Neural progenitor cell (in vitro differentiated cells): ENCODE measurements around the gene FBXL19. TPM values are rescaled to one million over a fixed set of nuclear protein-coding genes. Genes with fewer than 3 reads are reported as not detected.
"Not testable (repeated sequence)": the region's sequence is repeated elsewhere in the genome, so short reads cannot be mapped to it uniquely, and the experiment has no call there.

Experiments used
- DNase-seq: peaks from one replicate; pipeline ENCODE4 v3.0.0-alpha.2; 2016; ENCODE audit warnings: low spot score
- H2AFZ ChIP-seq: fragments of 200-600 bp; sonication (generic); replicated peaks from 2 replicates; pipeline ENCODE4 v1.6.1; 2016; ENCODE audit warnings: antibody characterized with exemption
- H3F3A ChIP-seq: fragments of 200-600 bp; sonication (generic); 2 replicates; pipeline ENCODE4 v1.6.1; 2016; ENCODE audit warnings: antibody characterized with exemption, low read depth
- H3K27ac ChIP-seq: fragments of 200-600 bp; sonication (generic); 2 replicates; pipeline ENCODE4 v1.5.1; 2016; ENCODE audit warnings: mild to moderate bottlenecking
- H3K27me3 ChIP-seq: fragments of 200-600 bp; sonication (generic); 2 replicates; pipeline ENCODE4 v1.6.1; 2016; ENCODE audit warnings: mild to moderate bottlenecking, moderate library complexity
- H3K36me3 ChIP-seq: fragments of 200-600 bp; sonication (generic); 2 replicates; pipeline ENCODE4 v1.5.1; 2016
- H3K4me1 ChIP-seq: fragments of 200-600 bp; sonication (generic); 2 replicates; pipeline ENCODE4 v1.6.1; 2016; ENCODE audit warnings: mixed run types
- H3K4me2 ChIP-seq: fragments of 200-600 bp; sonication (generic); 2 replicates; pipeline ENCODE4 v1.6.1; 2016
- H3K4me3 ChIP-seq: fragments of 200-600 bp; sonication (generic); 2 replicates; pipeline ENCODE4 v1.5.1; 2016
- H3K79me2 ChIP-seq: fragments of 200-600 bp; sonication (generic); 2 replicates; pipeline ENCODE4 v1.6.1; 2016; ENCODE audit warnings: low read depth
- H3K9ac ChIP-seq: fragments of 200-600 bp; sonication (generic); 2 replicates; pipeline ENCODE4 v1.6.1; 2016
- H3K9me3 ChIP-seq: fragments of 200-600 bp; sonication (generic); 2 replicates; pipeline ENCODE4 v1.5.1; 2016; ENCODE audit warnings: low read depth
- H4K20me1 ChIP-seq: fragments of 200-600 bp; sonication (generic); 2 replicates; pipeline ENCODE4 v1.6.1; 2016; ENCODE audit warnings: low read depth
- H3K27ac Mint-ChIP-seq: 3 replicates; pipeline ENCODE4 v1.8.0; 2021; ENCODE audit warnings: mixed read lengths
- H3K27me3 Mint-ChIP-seq: 2 replicates; pipeline ENCODE4 v1.8.0; 2022; ENCODE audit warnings: low read depth, mild to moderate bottlenecking, inconsistent platforms, moderate library complexity, mixed read lengths; ENCODE audit not compliant: insufficient read depth
- H3K36me3 Mint-ChIP-seq: 3 replicates; pipeline ENCODE4 v1.8.0; 2021; ENCODE audit warnings: mixed read lengths
- H3K4me1 Mint-ChIP-seq: 3 replicates; pipeline ENCODE4 v1.8.0; 2021; ENCODE audit warnings: mixed read lengths
- H3K4me3 Mint-ChIP-seq: 3 replicates; pipeline ENCODE4 v1.8.0; 2021; ENCODE audit warnings: mild to moderate bottlenecking, moderate library complexity, mixed read lengths
- H3K9me3 Mint-ChIP-seq: 3 replicates; pipeline ENCODE4 v1.8.0; 2020; ENCODE audit warnings: mixed read lengths
- EZH2 ChIP-seq: fragments of 200-600 bp; sonication (generic); IDR thresholded peaks from 2 replicates; pipeline ENCODE4 v1.6.1; 2017; ENCODE audit warnings: antibody characterized with exemption, mild to moderate bottlenecking, moderate library complexity
- EZH2phosphoT487 ChIP-seq: fragments of 200-600 bp; sonication (generic); IDR thresholded peaks from 2 replicates; pipeline ENCODE4 v1.6.1; 2017; ENCODE audit warnings: antibody characterized with exemption
- total RNA-seq: library from RNA; depleted of rRNA; stranded (reverse); fragments of >200 nt; gene quantifications from 2 replicates; pipeline ENCODE4 v1.2.3, GENCODE V29; 2015; ENCODE audit warnings: low replicate concordance
- TF ChIP-seq, protein P1 (sequence below): fragments of 200-600 bp; sonication (generic); IDR thresholded peaks from 2 replicates; pipeline ENCODE4 v1.5.1; 2017; ENCODE audit warnings: antibody characterized with exemption, mild to moderate bottlenecking

FBXL19 gene
- total RNA-seq, 1 donor from 2014 or later: 9.2 TPM

- no peaks in the 10 kb centered on the region for H3K36me3 ChIP-seq
- H3K4me1 ChIP-seq: no peaks in the 10 kb centered on the region
- no peak overlapping the region for H3K27ac ChIP-seq
- H3K79me2 ChIP-seq: no peaks in the 10 kb centered on the region
- Mint-ChIP-seq H3K27me3 (peaks cover 2% of the 10 kb centered on the region), H3K4me3 (peak overlapping the region; percentile 45), H3K27ac (peak overlapping the region; percentile 30), H3K4me1 (peaks cover 4% of the 10 kb centered on the region), H3K9me3 (no peaks in the 10 kb centered on the region), H3K36me3 (peaks cover 30% of the 10 kb centered on the region)
- no peaks in the 10 kb centered on the region for H3K9me3 ChIP-seq
- no peak overlapping the region for H3K4me3 ChIP-seq
- peak; percentile 74 for DNase-seq
- H3K9ac ChIP-seq: no peak overlapping the region
- TF ChIP-seq, protein P1, sequence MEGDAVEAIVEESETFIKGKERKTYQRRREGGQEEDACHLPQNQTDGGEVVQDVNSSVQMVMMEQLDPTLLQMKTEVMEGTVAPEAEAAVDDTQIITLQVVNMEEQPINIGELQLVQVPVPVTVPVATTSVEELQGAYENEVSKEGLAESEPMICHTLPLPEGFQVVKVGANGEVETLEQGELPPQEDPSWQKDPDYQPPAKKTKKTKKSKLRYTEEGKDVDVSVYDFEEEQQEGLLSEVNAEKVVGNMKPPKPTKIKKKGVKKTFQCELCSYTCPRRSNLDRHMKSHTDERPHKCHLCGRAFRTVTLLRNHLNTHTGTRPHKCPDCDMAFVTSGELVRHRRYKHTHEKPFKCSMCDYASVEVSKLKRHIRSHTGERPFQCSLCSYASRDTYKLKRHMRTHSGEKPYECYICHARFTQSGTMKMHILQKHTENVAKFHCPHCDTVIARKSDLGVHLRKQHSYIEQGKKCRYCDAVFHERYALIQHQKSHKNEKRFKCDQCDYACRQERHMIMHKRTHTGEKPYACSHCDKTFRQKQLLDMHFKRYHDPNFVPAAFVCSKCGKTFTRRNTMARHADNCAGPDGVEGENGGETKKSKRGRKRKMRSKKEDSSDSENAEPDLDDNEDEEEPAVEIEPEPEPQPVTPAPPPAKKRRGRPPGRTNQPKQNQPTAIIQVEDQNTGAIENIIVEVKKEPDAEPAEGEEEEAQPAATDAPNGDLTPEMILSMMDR: peak; percentile 64
- TF ChIP-seq EZH2phosphoT487 (no peak), EZH2 (no peak)
- peaks cover 12% of the 10 kb centered on the region for H3F3A ChIP-seq
- H3K27me3 ChIP-seq: no peaks in the 10 kb centered on the region
- H3K4me2 ChIP-seq: no peak overlapping the region
- H2AFZ ChIP-seq: no peak overlapping the region
- H4K20me1 ChIP-seq: peaks cover 16% of the 10 kb centered on the region
These were observed 11.6 kb downstream of the FBXL19 start for GRCh38 chr16:30934827-30935557.

GRCh38 chr16:30937692-30938091 lies 14.3 kb downstream of the FBXL19 start:
- peaks cover 27% of the 10 kb centered on the region for H3K36me3 Mint-ChIP-seq
- no peak overlapping the region for H3K4me2 ChIP-seq
- no peaks in the 10 kb centered on the region for H3K36me3 ChIP-seq
- H3K9me3 Mint-ChIP-seq: no peaks in the 10 kb centered on the region
- H3K27me3 Mint-ChIP-seq: no peaks in the 10 kb centered on the region
- H3K4me3 Mint-ChIP-seq: no peak overlapping the region
- peaks cover 2% of the 10 kb centered on the region for H3K79me2 ChIP-seq
- H3K27ac Mint-ChIP-seq: peak overlapping the region; percentile 1
- H3F3A ChIP-seq: peaks cover 24% of the 10 kb centered on the region
- H3K27me3 ChIP-seq: no peaks in the 10 kb centered on the region
- no peak overlapping the region for H2AFZ ChIP-seq
- H3K9ac ChIP-seq: no peak overlapping the region
- peaks cover 27% of the 10 kb centered on the region for H4K20me1 ChIP-seq
- no peak for DNase-seq
- H3K4me1 Mint-ChIP-seq: peaks cover 15% of the 10 kb centered on the region
- no peak overlapping the region for H3K4me3 ChIP-seq
- TF ChIP-seq, protein P1: no peak
- no peak for TF ChIP-seq EZH2phosphoT487
- TF ChIP-seq EZH2: no peak
- H3K27ac ChIP-seq: no peak overlapping the region
- H3K9me3 ChIP-seq: no peaks in the 10 kb centered on the region
- H3K4me1 ChIP-seq: no peaks in the 10 kb centered on the region

GRCh38 chr16:30939571-30939970 lies 16.2 kb downstream of the FBXL19 start:
- peaks cover 23% of the 10 kb centered on the region for H3F3A ChIP-seq
- H3K4me2 ChIP-seq: not testable (repeated sequence)
- peak overlapping the region; percentile 93 for H3K27ac Mint-ChIP-seq

More at GRCh38 chr16:30939571-30939970, 16.2 kb downstream of the FBXL19 start:
- peaks cover 36% of the 10 kb centered on the region for H3K36me3 Mint-ChIP-seq
- H3K9me3 Mint-ChIP-seq, DNase-seq, H3K27me3 ChIP-seq, H3K9ac ChIP-seq, H3K27ac ChIP-seq, H3K4me1 ChIP-seq, H3K36me3 ChIP-seq, H3K27me3 Mint-ChIP-seq, H3K9me3 ChIP-seq, H2AFZ ChIP-seq, H3K4me3 ChIP-seq: not testable (repeated sequence)
- H4K20me1 ChIP-seq: peaks cover 29% of the 10 kb centered on the region
- peaks cover 17% of the 10 kb centered on the region for H3K4me1 Mint-ChIP-seq
- peak overlapping the region; percentile 46 for H3K4me3 Mint-ChIP-seq
- H3K79me2 ChIP-seq: peaks cover 10% of the 10 kb centered on the region
